ENCODE data around the gene IFT81.

GRCh38 chr12:110170535-110171185, 46.5 kb downstream of the IFT81 start:
- TF ChIP-seq EMX1 (CRISPR knock-in tag; IDR thresholded peaks at IDR 0.05) (no peak), CTCF (IDR thresholded peaks at IDR 0.05) (no peak), E2F4 (CRISPR knock-in tag; IDR thresholded peaks at IDR 0.05; ENCODE audit: borderline replicate concordance, low read depth) (no peak), ELF4 (CRISPR knock-in tag; IDR thresholded peaks at IDR 0.05; ENCODE audit: low read depth) (no peak), HMGA2 (CRISPR knock-in tag; IDR thresholded peaks at IDR 0.05) (no peak), NR2C2 (CRISPR knock-in tag; IDR thresholded peaks at IDR 0.05) (no peak), AFF4 (CRISPR knock-in tag; IDR thresholded peaks at IDR 0.05; ENCODE audit: borderline replicate concordance) (no peak), ZNF512 (CRISPR knock-in tag; IDR thresholded peaks at IDR 0.05; ENCODE audit: borderline replicate concordance) (no peak), SP1 (CRISPR knock-in tag; conservative IDR thresholded peaks at IDR 0.05) (no peak), ZNF416 (CRISPR knock-in tag; IDR thresholded peaks at IDR 0.05) (no peak)
